GM19193 (cell line): ENCODE measurements around the gene LILRA1.
"Not testable (repeated sequence)": the region's sequence is repeated elsewhere in the genome, so short reads cannot be mapped to it uniquely, and the experiment has no call there.

Experiments
- POLR2A ChIP-seq: IDR thresholded peaks from 4 replicates; pipeline ENCODE4 v1.6.1; 2011; ENCODE audit not compliant: insufficient read depth, insufficient read length; ENCODE audit errors: extremely low read depth

LILRA1 gene

GRCh38 chr19:54616057-54616456 is 22.6 kb downstream of the LILRA1 start:
- no peak for TF ChIP-seq POLR2A

GRCh38 chr19:54616821-54617560 is 23.6 kb downstream of the LILRA1 start:
- TF ChIP-seq POLR2A, result peak; percentile 54

- no peak for TF ChIP-seq POLR2A
These were observed 27.0 kb downstream of the LILRA1 start for GRCh38 chr19:54620464-54620863.

- no peak for TF ChIP-seq POLR2A
These were observed 29.0 kb downstream of the LILRA1 start for GRCh38 chr19:54622431-54622830.

- no peak for TF ChIP-seq POLR2A
These were observed 33.3 kb downstream of the LILRA1 start for GRCh38 chr19:54626757-54627156.

- not testable (repeated sequence) for TF ChIP-seq POLR2A
These were observed 36.8 kb downstream of the LILRA1 start, which contains the start of gene LILRB1 for GRCh38 chr19:54630262-54630661. Gene LILRB1 (plus strand): TSS chr19:54630484. CDS start chr19:54631074, 590 bp downstream.

GRCh38 chr19:54630782-54631181 is 37.4 kb downstream of the LILRA1 start:
- TF ChIP-seq POLR2A, result no peak

GRCh38 chr19:54633401-54633800 is 40.0 kb downstream of the LILRA1 start:
- no peak for TF ChIP-seq POLR2A

GRCh38 chr19:54638683-54639082 is 45.3 kb downstream of the LILRA1 start:
- no peak for TF ChIP-seq POLR2A

GRCh38 chr19:54644056-54644455 is 50.6 kb downstream of the LILRA1 start:
- TF ChIP-seq POLR2A, result no peak

- no peak for TF ChIP-seq POLR2A
These were observed 53.0 kb downstream of the LILRA1 start for GRCh38 chr19:54646331-54646841.

- TF ChIP-seq POLR2A, result no peak
These were observed 54.7 kb downstream of the LILRA1 start for GRCh38 chr19:54648129-54648528.

GRCh38 chr19:54650108-54650655 is 56.8 kb downstream of the LILRA1 start:
- no peak for TF ChIP-seq POLR2A
